IPS-NIHi7 (cell line): ENCODE measurements around the gene SYMPK.

Source experiments
- DNase-seq: peaks from one replicate; pipeline ENCODE4 v3.0.0; 2012; ENCODE audit warnings: mixed read lengths; ENCODE audit errors: extremely low spot score

Gene SYMPK

GRCh38 chr19:45825263-45825605 lies 37.7 kb downstream of the SYMPK start:
- no peak for DNase-seq

- DNase-seq, result no peak
These were observed 38.2 kb downstream of the SYMPK start for GRCh38 chr19:45824531-45825262.

DNA sequence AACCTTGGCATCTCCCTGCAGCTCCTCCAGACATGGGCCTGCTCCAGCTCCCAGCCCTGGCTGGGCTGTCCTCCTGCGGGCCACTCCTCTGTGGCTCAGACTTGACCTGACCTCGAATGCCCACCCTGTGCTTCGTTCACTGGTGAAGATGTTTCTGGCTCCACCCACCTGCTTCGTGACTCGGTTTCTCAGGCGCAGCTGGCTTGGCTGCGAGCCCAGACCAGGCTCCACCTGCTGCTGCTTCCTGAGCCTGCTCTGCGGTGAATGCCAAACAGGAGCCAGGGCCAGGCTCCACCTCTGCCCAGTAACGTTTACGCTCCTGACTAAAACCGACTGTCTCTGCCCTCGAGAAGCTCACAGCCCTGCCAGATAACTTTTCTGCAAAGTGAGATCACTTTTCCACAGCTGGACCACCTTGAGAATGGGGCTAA lies 38.9 kb downstream of the SYMPK start:
- no peak for DNase-seq

GRCh38 chr19:45823182-45823581 lies 39.8 kb downstream of the SYMPK start:
- DNase-seq, result no peak

- no peak for DNase-seq
These were observed 40.2 kb downstream of the SYMPK start for GRCh38 chr19:45822716-45823115.

- no peak for DNase-seq
These were observed 41.4 kb downstream of the SYMPK start for GRCh38 chr19:45821570-45821969.

DNA sequence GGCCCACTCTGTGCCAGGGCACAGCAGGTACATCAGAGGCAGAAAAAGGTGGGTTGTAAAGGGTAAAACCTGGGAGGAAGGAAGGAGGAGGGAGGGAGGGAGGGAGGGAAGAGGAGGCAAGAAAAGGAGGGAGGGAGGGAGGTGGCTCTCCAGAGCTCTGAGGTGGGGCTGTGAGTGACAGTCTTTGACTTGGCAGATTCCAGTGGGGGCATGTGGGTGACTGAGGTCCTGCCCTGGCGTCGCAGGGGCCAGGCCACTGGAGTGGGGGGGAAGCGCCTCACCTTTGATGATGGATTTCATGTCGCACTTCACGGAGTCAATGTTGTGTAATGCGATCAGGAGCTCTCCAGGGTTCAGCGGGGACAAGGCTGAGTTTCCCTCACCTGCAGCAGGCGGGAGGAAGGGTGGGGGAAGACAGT lies 41.8 kb downstream of the SYMPK start:
- DNase-seq, result no peak

DNA sequence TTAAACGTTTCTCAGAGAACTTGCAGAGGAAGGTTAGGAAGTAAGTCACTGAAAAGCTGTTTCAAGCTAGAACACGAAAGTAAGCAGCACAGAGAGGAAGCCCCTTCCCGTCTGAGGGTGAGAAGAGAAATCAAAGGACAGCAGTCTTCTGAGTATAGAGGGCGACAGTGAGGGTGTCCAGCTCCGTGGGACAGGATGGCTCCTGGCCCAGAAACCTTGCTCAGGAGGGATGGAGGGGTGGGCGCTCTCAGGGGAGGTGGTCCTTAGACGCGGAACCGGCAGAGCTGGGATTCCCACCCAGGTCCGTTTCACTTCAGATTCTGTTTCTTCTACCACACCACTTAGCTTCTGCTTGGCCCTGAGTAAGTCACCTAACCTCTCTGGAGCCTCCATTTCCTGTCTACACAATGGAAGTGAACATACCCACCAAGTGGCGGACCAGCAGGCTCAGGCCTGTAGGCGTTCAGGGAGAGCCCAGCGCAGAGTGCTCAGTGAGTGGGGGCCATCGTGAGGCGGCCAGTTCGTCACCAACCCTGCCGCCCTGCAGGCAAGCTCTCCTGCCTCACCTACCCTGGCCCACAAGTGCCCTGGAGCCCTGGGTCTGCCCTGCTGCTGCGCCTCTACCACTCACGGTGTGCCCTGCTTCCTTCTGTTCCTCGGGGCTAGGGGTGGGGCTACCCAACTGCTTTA lies 42.4 kb downstream of the SYMPK start:
- no peak for DNase-seq

DNA sequence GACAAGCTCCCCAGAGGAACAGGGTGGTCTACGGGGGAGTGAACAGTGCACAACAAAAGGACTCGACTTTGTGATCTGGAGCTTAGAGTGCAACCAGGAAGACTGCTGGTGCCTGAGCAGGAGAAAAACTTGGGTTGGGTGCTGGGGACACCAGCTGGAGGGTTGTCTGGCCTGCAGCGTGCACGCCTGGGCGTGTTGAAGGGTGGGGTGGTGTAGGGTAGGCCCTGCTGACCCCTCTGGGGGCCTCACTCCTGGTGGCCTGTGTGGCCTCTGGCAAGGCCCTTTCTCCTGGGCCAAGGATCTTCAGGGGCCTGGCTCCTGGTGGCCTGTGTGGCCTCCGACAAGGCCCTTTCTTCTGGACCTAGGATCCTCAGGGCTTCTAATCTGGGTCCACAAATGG lies 43.2 kb downstream of the SYMPK start:
- no peak for DNase-seq

- DNase-seq, result peak; percentile 53
These were observed 45.1 kb downstream of the SYMPK start for GRCh38 chr19:45817725-45818301.

DNA sequence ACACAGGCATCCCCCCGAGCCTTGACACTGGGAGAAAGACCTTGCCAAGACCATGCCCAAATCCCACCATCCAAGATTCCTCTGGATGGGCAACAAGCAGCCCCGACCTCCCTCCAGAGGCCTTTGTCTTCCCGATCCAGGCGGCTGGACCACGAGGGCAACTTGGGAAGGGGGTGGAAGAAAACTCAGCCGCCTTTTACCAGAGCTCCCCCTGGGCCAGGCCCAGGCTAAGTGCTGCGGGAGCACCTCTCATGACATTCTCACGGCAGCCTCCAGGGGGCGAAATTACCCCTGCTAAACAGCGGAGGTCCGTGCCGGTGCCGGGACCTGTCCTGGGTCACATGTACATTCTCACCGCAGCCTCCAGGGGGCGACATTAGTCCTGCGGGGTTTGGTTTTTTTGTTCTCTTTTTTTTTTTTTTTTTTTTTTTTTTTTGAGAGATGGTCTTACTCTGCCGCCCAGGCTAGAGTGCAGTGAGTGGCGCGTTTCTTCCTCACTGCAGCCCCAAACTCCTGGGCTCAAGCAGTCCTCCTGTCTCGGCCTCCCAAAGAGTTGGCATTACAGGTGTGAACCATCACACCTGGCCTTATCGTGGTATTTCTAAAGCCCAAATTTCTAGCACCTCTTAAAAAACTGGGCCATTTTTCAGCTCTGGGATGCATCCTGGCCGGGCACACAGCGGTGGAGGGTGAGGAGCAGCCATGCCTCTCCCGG lies 45.8 kb downstream of the SYMPK start:
- DNase-seq, result peak; percentile 99

DNA sequence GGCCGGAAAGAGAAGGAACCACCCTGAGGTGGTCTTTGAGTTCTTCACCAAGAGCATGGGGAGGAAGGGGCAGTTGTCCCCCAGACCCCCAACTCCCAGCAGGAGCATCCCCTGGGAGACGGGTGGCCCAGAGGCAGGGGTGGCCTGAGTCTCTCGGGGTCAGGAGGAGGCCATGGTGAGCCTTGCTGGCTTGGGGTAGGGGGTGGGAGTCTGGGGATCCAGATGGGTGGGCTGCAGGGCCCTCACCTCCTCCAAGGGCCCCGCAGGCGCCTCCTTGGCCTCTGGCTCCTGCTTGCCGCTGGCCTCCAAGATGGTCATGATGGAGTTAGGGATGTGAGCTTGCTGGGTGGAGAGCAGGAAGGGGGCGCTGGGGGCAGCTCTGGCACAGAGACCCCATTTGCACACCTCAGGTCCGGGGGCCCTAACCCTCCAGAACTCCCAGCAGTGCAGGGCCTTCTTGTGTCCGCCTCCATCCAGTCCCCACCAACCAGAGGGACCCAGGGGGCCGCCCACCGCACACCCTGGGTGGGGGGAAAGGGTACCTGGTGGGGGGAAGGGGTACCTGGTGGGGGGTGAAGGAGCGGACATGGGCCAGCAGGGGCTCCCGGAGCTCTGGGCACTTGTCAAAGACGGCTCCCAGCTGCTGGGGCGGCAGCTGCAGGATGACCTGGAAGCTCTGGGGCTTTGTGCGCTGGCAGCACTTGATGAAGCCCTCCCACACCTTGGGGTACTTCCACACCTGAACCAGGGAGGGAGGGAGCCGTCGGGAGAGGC lies 46.5 kb downstream of the SYMPK start:
- DNase-seq, result peak; percentile 45

DNA sequence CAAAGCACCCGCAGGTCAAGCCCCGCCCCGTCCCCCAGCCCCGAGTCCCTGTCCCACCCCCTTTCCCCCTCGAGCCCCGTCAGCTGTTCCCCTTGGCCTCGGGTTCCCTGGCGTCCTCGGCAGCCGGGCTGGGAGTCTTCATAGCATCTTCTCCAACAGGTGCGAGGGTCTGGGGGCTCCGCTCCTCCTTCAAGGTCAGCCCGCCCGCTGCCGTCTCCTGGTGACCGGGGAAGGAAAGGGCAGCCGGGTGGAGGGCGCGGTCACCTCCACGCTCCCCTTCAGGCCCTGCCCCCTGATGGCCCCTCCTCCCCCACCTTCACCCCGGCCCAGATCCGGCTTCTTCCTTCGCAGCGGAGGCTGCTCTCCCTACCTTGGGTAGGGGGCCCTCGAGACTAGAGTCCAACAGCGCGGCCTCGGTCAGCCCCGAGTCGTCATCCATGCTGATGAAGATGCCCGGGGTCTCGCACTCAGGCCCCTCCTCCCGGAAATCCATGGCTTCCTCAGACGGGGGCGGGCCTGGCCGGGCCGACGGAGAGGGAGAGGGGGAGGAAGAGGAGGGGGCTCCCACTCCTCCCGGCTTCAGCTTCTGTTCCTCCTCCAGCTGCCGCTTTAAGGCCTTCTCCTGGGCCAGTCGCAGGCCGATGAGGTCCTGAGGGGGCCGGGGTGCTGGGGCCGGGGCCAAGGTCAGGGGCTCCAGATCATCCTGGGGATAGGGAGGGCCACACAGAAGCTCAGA lies 47.3 kb downstream of the SYMPK start:
- DNase-seq, result peak; percentile 92

DNA sequence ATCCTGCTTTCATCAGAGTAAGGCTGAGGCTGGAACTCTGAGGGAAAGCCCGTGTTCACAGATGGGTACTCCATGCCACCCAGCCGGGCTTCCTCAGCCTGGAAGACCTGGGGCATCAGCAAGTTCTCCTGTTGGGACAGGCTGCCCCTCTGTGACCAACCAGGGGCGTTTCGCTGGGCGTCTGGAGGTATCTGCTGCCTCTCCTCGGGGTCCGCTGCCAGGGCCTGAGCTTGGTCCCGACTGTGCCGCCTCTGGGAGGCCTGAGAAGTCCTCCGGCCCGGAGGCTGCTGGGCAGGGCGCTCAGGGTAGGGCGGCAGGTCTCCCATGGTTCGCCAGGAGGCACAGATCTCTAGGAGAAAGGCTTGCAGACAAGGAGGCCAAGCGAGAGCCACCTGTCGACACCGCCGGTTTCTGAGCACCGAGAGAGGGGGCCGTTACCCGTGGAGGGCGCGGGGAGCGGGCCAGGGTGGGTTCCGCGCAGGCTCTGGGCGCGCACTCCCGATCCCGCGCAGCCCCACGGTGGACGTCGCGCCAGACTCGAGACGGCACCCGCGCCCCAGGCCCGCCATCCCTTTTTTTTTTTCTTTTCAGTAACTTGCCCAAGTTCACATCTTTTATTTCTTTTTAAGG lies 48.0 kb downstream of the SYMPK start, which contains the start of gene RSPH6A:
Gene RSPH6A, minus strand, starts transcription at position 458 of the 630 bp plus-strand sequence. Its CDS starts 132 bp downstream, at position 326.
- peak; percentile 59 for DNase-seq

DNA sequence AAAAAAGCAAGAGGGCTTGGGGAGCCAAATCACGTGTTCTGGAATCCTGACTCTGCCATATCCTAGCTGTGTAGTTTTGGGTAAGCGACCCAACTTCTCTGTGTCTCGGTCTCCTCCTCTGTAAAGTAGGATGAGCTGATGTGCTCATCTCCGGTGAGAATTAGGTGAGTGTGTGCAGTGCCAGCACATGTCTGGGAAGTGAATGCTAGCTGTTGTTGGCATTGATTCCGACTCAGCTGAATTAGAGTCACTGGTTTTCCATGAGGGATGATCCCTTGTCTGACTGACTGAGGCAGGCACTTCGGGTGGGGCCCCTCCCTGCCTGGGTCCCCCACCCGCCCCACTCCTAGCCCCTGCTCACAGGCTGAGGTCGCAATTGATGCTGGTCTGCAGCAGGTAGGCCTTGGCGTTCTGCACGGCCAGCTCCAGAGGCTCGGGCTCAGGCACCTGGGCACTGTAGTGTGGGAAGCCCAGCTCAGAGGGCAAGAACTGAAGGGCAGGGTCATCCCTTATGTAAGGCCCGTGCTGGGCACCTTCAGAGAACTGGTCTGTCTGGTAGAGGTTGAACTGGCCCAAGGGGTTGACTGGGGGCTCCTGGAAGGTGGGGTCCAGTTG lies 48.7 kb downstream of the SYMPK start:
- DNase-seq, result no peak

DNA sequence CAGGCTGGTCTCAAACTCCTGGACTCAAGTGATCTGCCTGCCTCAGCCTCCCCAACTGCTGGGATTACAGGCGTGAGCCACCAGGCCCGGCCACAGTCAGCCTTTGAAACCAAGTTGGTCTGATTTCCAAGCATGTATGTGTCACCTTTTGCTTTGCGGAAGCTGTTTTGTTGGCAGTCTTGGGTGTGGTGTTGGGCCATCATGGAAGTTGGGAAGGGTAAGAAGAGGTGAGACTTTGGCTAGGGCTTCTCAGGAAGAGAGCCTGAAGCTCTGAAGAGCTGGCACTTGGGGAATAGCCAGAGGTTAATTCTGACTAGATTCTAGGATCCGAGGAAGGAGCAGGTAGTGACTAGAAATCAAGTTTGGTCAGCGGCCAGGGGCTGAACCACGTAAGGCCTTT lies 50.6 kb downstream of the SYMPK start:
- no peak for DNase-seq

DNA sequence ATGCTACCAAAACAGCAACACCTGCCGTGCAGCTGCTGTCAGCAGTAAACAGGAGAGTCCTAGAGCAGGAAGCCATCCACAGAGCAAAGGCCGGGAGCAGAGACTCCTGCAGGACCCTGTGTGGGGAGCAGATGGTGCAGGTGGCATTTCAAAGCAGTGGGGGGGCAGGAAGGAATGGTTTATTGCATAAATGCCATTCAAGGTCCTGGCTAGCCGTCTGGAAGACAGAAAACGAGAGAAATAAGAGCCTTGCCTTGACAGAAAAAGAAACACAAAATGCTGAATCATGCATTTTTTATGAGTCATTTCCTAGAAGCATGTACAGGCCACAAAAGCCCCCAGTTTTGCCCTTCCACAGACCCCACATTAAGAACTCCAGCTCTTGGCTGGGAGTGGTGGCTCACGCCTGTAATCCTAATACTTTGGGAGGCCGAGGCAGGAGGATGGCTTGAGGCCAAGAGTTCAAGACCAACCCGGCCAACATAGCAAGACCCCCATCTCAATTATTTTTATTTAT lies 53.2 kb downstream of the SYMPK start:
- DNase-seq, result no peak

GRCh38 chr19:45805719-45806118 lies 57.2 kb downstream of the SYMPK start:
- no peak for DNase-seq

- no peak for DNase-seq
These were observed 58.1 kb downstream of the SYMPK start for GRCh38 chr19:45804959-45805230.
